GM18873 (cell line): ENCODE data around the gene FRS2.
A peak's percentile ranks its signal among the peaks of the same experiment; 100 is the strongest.
"Not testable (repeated sequence)": the region's sequence is repeated elsewhere in the genome, so short reads cannot be mapped to it uniquely, and the experiment has no call there.

Experiments
- ATAC-seq: cut with Tn5 transposase; IDR thresholded peaks from one replicate; pipeline ENCODE4 v1.9.1; 2021; ENCODE audit warnings: mild to moderate bottlenecking, moderate library complexity, moderate number of reproducible peaks; ENCODE audit not compliant: unreplicated experiment, low FRiP score

The FRS2 gene

DNA sequence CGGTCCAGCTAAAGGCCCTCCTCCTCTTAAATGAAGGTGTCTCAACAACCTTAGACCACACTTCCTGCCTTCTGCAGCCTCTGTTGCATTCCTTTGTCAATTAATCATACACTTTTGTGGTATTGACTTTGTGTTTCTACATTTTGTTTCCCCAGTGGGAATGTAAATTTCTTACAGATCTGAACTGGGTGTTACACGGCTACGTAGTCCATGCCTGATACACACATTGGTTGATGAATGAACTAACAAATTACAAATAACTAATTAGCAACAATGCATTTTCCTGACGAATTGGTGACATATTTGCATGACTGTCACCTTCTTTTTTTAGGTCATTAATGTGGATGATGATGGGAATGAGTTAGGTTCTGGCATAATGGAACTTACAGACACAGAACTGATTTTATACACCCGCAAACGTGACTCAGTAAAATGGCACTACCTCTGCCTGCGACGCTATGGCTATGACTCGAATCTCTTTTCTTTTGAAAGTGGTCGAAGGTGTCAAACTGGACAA lies 99.9 kb downstream of the FRS2 start:
- ATAC-seq = no peak

GRCh38 chr12:69570545-69571399 lies 100.6 kb downstream of the FRS2 start:
- no peak for ATAC-seq

DNA sequence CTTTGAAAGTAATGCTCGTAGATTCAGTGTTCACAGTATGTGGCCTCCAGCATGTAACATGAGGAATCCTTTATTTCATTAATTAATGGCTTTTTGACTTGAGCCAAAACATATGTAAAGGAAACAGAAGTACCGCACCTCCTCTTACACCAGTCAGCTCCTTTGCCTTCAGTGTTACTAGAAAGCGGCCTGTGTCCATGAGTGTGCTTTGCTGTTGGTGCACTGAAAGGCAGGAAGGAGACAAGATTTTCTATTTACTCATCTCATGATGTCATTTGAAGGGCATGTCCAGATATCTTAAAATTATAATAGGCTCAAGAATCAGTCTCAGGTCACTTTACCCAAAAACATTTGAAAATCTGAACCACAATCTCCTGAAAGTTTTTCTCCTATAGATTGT lies 105.2 kb downstream of the FRS2 start:
- ATAC-seq = no peak

DNA sequence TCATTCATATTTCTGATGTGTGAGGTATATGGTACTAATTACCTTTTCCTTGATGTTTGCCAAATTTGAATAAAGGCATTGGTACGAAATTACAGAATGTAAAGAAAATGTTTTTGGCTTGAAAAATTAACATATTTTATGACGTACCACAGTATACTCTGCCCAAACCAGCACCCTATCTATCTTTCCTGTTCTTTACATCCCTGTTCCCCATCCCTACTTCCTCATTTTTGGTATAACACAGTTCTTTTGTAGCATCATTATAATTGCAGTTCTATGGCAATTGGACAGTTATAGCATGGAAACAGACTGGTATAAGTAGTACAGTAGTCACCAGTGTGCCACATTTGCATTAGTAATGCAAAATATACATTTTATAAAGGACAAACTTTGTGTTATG lies 108.1 kb downstream of the FRS2 start:
- ATAC-seq = no peak

DNA sequence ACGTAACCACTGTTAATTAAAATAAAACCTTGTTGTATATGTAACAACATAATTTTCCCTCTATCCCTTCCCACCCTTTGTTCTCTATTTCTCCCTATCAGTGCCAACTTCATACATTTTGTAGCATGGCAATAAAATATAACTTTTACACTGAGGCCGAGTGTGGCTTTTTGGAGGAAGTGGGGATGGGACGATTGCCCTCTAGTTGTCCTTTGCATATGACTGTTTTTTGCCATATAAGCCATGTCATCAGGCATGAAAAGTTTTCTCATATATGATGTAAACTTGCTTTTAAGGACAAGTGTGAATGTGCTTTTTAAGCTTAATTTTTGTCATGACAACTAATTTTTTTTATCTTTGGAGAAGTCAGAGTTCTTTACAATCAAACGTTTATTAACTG lies 108.8 kb downstream of the FRS2 start:
- ATAC-seq = no peak

DNA sequence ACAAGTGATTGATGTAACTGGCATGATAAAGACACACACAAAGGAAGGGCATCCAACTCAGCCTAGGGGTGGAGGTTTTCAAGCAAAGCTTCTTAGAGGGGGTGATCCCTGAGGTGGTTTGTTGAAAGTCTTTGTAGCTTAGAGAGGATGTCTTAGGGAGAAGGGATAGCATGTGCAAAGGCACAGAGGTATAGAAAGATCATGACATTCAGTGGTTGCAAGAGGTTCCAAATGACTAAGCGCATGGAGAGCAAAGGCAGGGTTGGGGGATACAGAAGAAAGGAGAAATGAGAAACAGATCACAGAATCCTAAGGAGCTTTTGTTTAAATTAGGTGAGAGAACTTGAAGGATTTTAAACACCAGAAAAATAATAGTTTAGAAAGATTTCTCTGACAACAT lies 109.9 kb downstream of the FRS2 start:
- no peak for ATAC-seq

DNA sequence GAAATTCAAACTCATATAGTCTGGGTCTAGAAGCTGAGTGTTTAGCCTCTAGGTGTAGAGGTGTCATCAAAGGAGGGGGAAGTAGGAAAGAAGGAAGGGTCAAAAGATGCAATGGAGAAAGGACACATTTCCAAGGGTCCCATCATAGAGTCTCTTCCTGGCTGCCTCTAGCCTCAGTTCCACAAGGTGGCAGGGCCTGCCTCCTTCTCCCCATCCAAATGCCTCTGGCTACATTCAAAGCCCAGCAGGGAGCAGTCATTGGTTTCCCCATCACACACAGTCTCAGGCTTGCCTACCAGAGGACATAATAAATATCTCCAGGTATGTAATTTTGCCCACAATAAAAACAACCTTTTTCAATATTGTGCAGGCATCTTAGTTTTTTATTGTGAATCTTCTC lies 113.0 kb downstream of the FRS2 start:
- no peak for ATAC-seq

- peak; percentile 97 for ATAC-seq
Observed at GRCh38 chr12:69585189-69586062, 115.2 kb downstream of the FRS2 start, which contains the start of gene CCT2. TSS of gene CCT2 (plus strand) at chr12:69585459. CDS start at chr12:69585522, 63 bp downstream.

- ATAC-seq = no peak
Observed at GRCh38 chr12:69588527-69588926, 118.3 kb downstream of the FRS2 start.

DNA sequence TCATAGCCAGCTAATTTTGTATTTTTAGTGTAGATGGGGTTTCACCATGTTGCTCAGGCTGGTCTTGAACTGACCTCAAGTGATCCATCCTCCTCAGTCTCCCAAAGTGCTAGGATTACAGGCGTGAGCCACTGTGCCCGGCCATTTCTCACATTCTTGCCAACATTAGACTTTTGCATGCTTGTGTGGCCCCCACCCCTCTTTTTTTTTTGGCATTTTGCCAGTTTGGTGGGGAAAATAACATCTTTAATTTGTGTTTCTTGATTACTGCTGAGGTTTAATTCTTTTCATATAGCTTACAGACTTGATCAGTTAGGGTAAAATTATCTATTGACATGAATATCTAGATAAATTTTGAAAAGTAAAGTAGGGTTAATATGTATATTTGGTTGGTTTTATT lies 118.9 kb downstream of the FRS2 start:
- ATAC-seq = no peak

GRCh38 chr12:69595689-69596088 lies 125.5 kb downstream of the FRS2 start:
- no peak for ATAC-seq

GRCh38 chr12:69598174-69598753 lies 128.1 kb downstream of the FRS2 start:
- no peak for ATAC-seq

DNA sequence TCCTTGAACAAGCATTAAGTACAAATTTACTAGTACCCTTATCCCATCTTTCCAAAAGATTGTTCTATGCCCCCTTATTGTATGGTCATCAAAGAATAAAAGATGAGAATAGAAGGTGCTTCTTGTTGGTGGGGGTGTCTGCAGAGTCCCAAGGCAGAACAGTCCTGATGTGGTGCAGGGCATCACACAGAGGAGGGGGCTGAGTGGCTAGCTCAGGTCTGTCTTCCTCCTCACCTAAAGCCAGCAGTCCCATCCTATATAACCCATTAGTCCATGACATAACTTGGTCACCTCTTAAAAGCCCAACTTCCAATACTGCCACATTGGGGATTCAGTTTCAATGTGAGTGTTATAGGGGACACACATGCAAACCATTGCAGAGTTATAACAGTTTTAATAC lies 130.6 kb downstream of the FRS2 start:
- ATAC-seq = no peak

GRCh38 chr12:69601962-69602685 lies 131.9 kb downstream of the FRS2 start:
- ATAC-seq = no peak

GRCh38 chr12:69602954-69603353 lies 132.8 kb downstream of the FRS2 start:
- no peak for ATAC-seq

- ATAC-seq = not testable (repeated sequence)
Observed at GRCh38 chr12:69603556-69603955, 133.4 kb downstream of the FRS2 start.

DNA sequence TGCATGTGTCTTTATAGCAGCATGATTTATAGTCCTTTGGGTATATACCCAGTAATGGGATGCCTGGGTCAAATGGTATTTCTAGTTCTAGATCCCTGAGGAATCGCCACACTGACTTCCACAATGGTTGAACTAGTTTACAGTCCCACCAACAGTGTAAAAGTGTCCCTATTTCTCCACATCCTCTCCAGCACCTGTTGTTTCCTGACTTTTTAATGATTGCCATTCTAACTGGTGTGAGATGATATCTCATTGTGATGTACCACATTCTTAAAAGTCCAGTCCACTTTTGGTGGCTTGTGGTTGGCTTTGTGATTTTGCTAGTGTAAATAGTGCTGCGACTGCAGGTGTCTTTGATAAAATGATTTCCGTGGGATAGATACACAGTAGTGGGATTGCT lies 134.1 kb downstream of the FRS2 start:
- not testable (repeated sequence) for ATAC-seq

- ATAC-seq = no peak
Observed at GRCh38 chr12:69608114-69608513, 137.9 kb downstream of the FRS2 start.

- ATAC-seq = no peak
Observed at GRCh38 chr12:69610126-69610525, 139.9 kb downstream of the FRS2 start.

DNA sequence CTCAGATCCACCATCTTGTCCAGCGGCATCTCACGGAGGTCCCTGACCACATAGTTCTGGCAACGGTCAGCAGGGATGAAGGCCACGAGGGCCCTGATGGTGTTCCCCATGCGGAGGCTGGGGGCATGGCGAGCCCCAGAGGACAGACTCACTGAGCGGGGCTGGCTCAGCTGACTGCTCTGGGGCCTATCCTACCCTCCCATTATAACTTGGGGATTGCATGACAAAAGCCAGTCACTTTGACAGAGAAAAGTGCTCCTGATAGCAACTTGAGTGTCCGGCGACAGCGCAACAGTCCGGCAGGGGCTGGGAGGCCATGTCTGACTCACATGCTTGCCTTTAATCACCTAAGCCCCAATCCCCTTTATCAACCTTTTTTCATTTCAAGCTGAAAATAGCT lies 140.5 kb downstream of the FRS2 start, which contains the start of gene LRRC10:
Gene LRRC10 (minus strand): TSS at position 179 of the 400 bp plus-strand sequence. CDS start 69 bp downstream, at position 110.
- no peak for ATAC-seq
